ENCODE measurements around the gene VTCN1.

GRCh38 chr1:117096951-117097408 is 113.7 kb downstream of the VTCN1 start:
- no peak for TF ChIP-seq POLR2A (IDR thresholded peaks at IDR 0.05; ENCODE audit: low read length)
- no peak for TF ChIP-seq GATA1 (IDR thresholded peaks at IDR 0.05; ENCODE audit: low read depth, low read length)

Measured in erythroblast (primary cell).